ENCODE measurements around the gene DZIP3. TPM values are rescaled to one million over a fixed set of nuclear protein-coding genes. Genes with fewer than 3 reads are reported as not detected.

DZIP3 gene
- total and polyA plus RNA-seq, 10 of the 15 experiments (the other 5 are each of a cell fraction or from before 2014, with no cell fraction given), result 4.3 to 15.6 (median 9.2) TPM

DNA sequence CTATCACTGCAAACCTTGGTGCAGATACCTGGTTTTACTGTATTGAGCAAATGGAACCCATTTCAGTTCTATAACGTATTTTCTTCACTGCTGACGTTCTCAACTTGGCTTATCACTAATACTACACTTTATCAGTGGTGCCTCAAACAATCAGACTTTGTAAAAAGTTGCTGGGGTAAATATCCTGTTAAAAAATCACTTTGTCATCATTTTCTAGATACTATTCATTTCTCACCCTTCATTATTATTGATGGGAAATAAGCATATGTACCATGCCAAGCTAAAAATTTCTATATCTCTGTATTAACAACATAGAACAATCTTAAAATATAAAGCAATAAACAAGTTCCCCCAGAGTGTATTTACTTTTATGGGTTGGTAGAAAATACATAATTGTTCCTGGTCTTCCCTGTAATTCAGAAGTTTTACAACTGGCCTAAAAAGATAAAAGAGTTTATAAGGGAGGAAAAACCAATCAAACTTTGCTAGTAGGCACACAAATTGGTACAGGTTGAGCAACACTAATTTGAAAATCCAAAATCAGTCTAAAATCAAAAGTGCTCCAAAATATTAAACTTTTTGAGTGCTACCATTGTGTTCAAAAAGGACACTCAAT lies 33.4 kb upstream of the DZIP3 start (continued):
- TF ChIP-seq E2F8 (IDR thresholded peaks at IDR 0.05; ENCODE audit: low read depth, partially characterized antibody) (no peak), KDM1A (IDR thresholded peaks at IDR 0.05; ENCODE audit: borderline replicate concordance) (no peak), PAX8 (IDR thresholded peaks at IDR 0.05) (no peak), JUND (IDR thresholded peaks at IDR 0.05; ENCODE audit: low read depth, low read length) (no peak), PML (IDR thresholded peaks at IDR 0.05; ENCODE audit: low read length) (no peak)

GRCh38 chr3:108562565-108562964 lies 27.0 kb upstream of the DZIP3 start:
- no TSS peak for BruUV-seq (replicated peaks)
- no peaks in the 10 kb centered on the region for H3K9me3 ChIP-seq (replicated peaks; ENCODE audit: control insufficient read depth, insufficient read depth, low read length)
- no peak overlapping the region for H3K27ac ChIP-seq (ENCODE audit: control insufficient read depth, insufficient read depth)
- in situ Hi-C loops (cut with MboI) (no loop called here), intact Hi-C loops (cut with micrococcal nuclease; ENCODE audit: unreplicated experiment) (no loop called here)
- no peak overlapping the region for H3K4me2 ChIP-seq (ENCODE audit: control insufficient read depth, insufficient read depth)
- DNase-seq (ENCODE audit: low read depth, low spot score), result no peak
- no peaks in the 10 kb centered on the region for H3K27me3 ChIP-seq (replicated peaks in 1 of 2; ENCODE audit: control insufficient read depth in 2 of 2, insufficient read depth in 2 of 2, low read length in 1 of 2)
- no peaks in the 10 kb centered on the region for H3K79me2 ChIP-seq (ENCODE audit: control insufficient read depth, insufficient read depth, low read length)
- H4K20me1 ChIP-seq (ENCODE audit: control insufficient read depth, insufficient read depth), result no peaks in the 10 kb centered on the region
- H3K9ac ChIP-seq (ENCODE audit: control insufficient read depth, insufficient read depth, low read length), result no peak overlapping the region
- TF ChIP-seq CHD1 (IDR thresholded peaks at IDR 0.05; ENCODE audit: low read depth, low read length) (no peak), ESRRA (IDR thresholded peaks at IDR 0.05; ENCODE audit: low read length) (no peak), FOXM1 (IDR thresholded peaks at IDR 0.05; ENCODE audit: low read depth, low read length) (no peak), WRNIP1 (IDR thresholded peaks at IDR 0.05; ENCODE audit: borderline replicate concordance, low read depth, low read length) (no peak), POLR2AphosphoS5 (IDR thresholded peaks at IDR 0.05; ENCODE audit: low read length) (no peak), CTCF (IDR thresholded peaks at IDR 0.05 in 2 of 3, conservative IDR thresholded peaks at IDR 0.05 in 1 of 3; ENCODE audit: control insufficient read depth in 2 of 3, extremely low read depth in 1 of 3, insufficient read depth in 1 of 3, low read depth in 3 of 3, low read length in 3 of 3) (no peak)
- WGBS (ENCODE audit: insufficient coverage, insufficient replicate concordance, low lambda C conversion rate, missing lambda C conversion rate), result 98% methylated on average over 2 of the region's 2 CpGs
- no peak for FAIRE-seq
- no peak for ATAC-seq
- ChIA-PET SMC1A (ENCODE audit: uncharacterized antibody, unreplicated experiment) (interaction anchor here (1.3 to 1.4 kb wide), 2 partner anchors 10 to 85 kb away, joined by 3 to 8 read pairs; no protein-coding TSS in a partner anchor), RAD21 (ENCODE audit: unreplicated experiment) (no interaction called here), CTCF (interaction anchor here (1.2 to 2.6 kb wide), 2 partner anchors 8 to 10 kb away, joined by 3 to 11 read pairs; no protein-coding TSS in a partner anchor), POLR2A (no interaction called here)
- H3K4me3 ChIP-seq, result no peak overlapping the region
- H3K4me1 ChIP-seq (ENCODE audit: control insufficient read depth, insufficient read depth, low read length), result no peaks in the 10 kb centered on the region
- H2AFZ ChIP-seq (ENCODE audit: control insufficient read depth, low read depth, low read length), result no peak overlapping the region
- H3K36me3 ChIP-seq (ENCODE audit: control insufficient read depth in 2 of 2, insufficient read depth in 2 of 2, low read length in 1 of 2), result no peaks in the 10 kb centered on the region; a peak in 3 of 4 replicates
